Measurements from ENCODE around the gene PLLP. TPM values are rescaled to one million over a fixed set of nuclear protein-coding genes. Genes with fewer than 3 reads are reported as not detected.

Gene PLLP
- total RNA-seq, 1 donor from 2014 or later = 3.3 TPM

DNA sequence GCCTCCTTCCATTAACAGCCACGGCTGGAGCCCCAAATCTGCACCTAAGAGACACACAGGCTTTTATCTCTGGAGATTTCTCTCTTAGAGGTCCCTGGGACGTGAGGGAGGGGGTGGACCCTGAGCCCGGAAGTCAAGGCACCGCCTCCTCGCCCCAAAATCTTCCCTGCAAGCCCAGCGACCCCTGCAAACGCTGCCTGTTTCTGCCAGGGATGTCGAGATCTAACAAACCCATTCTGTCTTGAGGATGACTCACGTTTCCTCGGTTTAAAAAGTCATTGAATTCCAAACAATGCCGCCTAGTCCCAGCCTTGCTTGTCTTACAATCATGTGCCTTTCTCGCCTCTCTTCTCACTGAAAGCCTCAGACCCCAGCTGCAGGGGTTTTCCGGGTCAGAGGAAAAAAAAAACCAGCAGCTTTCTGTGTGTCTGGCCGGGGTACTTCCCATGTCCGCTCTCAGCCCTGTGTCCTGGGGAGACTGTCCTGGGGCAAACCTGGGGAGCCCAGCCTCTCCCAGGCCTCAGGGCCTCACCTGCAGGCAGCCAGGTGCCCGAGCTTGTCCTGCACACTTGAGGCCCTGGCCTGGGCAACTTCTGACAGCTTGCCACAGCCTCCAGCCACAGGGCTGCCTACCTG, 24.1 kb downstream of the PLLP start:
- Mint-ChIP-seq H3K27me3 (ENCODE audit: unreplicated experiment) (peaks cover 2% of the 10 kb centered on the region), H3K4me1 (ENCODE audit: unreplicated experiment) (peaks cover 21% of the 10 kb centered on the region), H3K36me3 (ENCODE audit: low read depth, unreplicated experiment) (peaks cover 5% of the 10 kb centered on the region), H3K9me3 (ENCODE audit: unreplicated experiment) (no peaks in the 10 kb centered on the region), H3K27ac (ENCODE audit: unreplicated experiment) (peak overlapping the region; percentile 95), H3K4me3 (ENCODE audit: unreplicated experiment) (no peak overlapping the region)
- DNase-seq (ENCODE audit: low spot score) = peak; percentile 27
- TF ChIP-seq, protein P1, sequence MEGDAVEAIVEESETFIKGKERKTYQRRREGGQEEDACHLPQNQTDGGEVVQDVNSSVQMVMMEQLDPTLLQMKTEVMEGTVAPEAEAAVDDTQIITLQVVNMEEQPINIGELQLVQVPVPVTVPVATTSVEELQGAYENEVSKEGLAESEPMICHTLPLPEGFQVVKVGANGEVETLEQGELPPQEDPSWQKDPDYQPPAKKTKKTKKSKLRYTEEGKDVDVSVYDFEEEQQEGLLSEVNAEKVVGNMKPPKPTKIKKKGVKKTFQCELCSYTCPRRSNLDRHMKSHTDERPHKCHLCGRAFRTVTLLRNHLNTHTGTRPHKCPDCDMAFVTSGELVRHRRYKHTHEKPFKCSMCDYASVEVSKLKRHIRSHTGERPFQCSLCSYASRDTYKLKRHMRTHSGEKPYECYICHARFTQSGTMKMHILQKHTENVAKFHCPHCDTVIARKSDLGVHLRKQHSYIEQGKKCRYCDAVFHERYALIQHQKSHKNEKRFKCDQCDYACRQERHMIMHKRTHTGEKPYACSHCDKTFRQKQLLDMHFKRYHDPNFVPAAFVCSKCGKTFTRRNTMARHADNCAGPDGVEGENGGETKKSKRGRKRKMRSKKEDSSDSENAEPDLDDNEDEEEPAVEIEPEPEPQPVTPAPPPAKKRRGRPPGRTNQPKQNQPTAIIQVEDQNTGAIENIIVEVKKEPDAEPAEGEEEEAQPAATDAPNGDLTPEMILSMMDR (IDR thresholded peaks at IDR 0.05; ENCODE audit: unreplicated experiment) = no peak

DNA sequence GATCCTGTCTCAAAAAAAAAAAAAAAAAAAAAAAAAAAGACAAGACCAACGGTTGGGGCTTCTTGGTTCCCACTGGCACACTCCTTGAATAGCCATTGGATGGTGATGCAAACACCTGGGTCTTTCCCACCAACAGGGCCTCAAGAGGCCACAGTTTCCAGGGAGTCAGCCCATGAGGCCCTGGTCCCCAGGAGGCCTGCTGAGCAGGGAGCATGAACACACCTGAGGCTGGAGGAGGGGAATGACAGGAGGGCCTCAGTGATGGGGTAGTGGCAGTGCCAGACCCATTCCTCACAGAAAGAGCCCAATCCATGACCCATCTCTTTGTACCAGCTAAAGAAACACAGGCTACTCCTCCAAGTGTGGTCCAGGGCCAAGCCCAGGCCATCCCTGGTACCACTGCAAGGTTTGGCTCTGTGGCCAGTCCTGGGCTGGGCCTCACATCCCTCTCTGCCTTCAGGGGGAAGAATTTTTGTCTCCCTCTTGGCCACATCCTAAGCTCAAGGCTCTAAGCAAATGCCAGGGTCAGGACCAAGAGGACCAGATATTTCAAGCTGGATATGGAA, 25.5 kb downstream of the PLLP start:
- no peak overlapping the region for H3K27ac Mint-ChIP-seq (ENCODE audit: unreplicated experiment)
- TF ChIP-seq, protein P1 (IDR thresholded peaks at IDR 0.05; ENCODE audit: unreplicated experiment) = no peak
- no peaks in the 10 kb centered on the region for H3K9me3 Mint-ChIP-seq (ENCODE audit: unreplicated experiment)
- peaks cover 21% of the 10 kb centered on the region for H3K4me1 Mint-ChIP-seq (ENCODE audit: unreplicated experiment)
- DNase-seq (ENCODE audit: low spot score) = no peak
- H3K27me3 Mint-ChIP-seq (ENCODE audit: unreplicated experiment) = peaks cover 2% of the 10 kb centered on the region
- peaks cover 5% of the 10 kb centered on the region for H3K36me3 Mint-ChIP-seq (ENCODE audit: low read depth, unreplicated experiment)
- H3K4me3 Mint-ChIP-seq (ENCODE audit: unreplicated experiment) = no peak overlapping the region

DNA sequence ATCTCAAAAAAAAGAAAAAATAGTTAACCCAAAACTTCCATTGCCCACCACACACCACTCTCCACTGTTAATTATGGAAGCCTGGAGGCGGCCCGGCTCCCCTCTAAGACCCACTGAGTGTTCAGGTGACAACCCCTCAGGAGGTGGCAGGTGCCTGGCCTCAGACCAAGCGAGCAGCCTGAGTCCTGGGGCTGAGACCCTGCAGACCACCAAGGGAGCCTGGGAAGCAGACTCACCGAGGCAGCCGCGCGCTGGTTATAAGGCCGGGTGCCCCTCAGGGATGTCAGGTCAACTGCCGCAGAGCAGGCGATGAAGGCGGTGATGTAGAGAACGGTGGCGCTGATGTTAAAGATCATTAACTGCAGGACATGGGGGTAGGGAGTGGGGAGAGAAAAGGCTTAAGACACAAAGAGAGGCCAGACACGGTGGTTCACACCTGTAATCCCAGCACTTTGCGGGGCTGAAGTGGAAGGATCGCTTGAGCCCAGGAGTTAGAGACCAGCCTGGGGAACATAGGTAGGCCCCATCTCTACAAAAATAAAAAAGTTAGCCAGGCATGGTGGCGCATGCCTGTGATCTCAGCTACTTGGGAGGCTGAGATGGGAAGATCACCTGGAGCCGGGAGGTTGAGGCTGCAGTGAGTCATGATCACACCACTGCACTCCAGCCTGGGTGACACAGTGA, 26.1 kb downstream of the PLLP start:
- Mint-ChIP-seq H3K4me1 (ENCODE audit: unreplicated experiment) (peaks cover 21% of the 10 kb centered on the region), H3K4me3 (ENCODE audit: unreplicated experiment) (no peak overlapping the region), H3K36me3 (ENCODE audit: low read depth, unreplicated experiment) (peaks cover 5% of the 10 kb centered on the region), H3K27me3 (ENCODE audit: unreplicated experiment) (peaks cover 2% of the 10 kb centered on the region), H3K9me3 (ENCODE audit: unreplicated experiment) (no peaks in the 10 kb centered on the region), H3K27ac (ENCODE audit: unreplicated experiment) (peak overlapping the region; percentile 74)
- TF ChIP-seq, protein P1 (IDR thresholded peaks at IDR 0.05; ENCODE audit: unreplicated experiment) = no peak
- DNase-seq (ENCODE audit: low spot score) = no peak

DNA sequence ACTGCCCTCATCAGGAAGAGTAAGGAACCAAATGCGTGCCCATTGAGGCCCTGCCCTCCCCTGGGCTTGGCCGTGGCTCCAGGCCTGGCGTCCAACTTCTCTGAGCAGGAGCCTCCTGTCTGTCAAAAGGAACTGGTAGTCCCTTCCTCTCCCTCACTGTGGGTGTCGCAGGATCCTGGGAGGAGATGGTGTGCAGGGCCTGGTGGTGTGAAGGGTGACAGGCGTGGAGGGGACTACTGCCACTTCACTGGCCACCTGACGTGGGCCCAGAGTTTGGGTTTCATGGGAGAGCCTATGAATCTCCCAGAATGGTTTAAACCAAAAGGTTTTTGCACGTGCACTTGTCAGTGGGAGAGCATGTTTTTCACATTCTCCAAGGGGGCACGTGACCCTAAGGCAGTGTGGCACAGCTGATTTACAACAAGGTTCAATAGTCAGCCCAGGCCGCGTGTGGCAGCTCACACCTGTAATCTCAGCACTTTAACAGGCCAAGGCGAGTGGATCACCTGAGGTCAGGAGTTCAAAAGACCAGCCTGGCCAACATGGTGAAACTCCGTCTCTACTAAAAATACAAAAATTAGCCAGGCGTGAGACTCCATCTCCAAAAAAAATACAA, 26.9 kb downstream of the PLLP start:
- no peak for DNase-seq (ENCODE audit: low spot score)
- Mint-ChIP-seq H3K9me3 (ENCODE audit: unreplicated experiment) (no peaks in the 10 kb centered on the region), H3K27ac (ENCODE audit: unreplicated experiment) (no peak overlapping the region), H3K36me3 (ENCODE audit: low read depth, unreplicated experiment) (peaks cover 7% of the 10 kb centered on the region), H3K4me1 (ENCODE audit: unreplicated experiment) (peaks cover 21% of the 10 kb centered on the region), H3K4me3 (ENCODE audit: unreplicated experiment) (no peak overlapping the region), H3K27me3 (ENCODE audit: unreplicated experiment) (peaks cover 2% of the 10 kb centered on the region)
- TF ChIP-seq, protein P1 (IDR thresholded peaks at IDR 0.05; ENCODE audit: unreplicated experiment) = no peak

Measured in endothelial cell (in vitro differentiated cells).